ENCODE measurements around the gene MBLAC2. TPM values are rescaled to one million over a fixed set of nuclear protein-coding genes. Genes with fewer than 3 reads are reported as not detected.

The MBLAC2 gene
- polyA plus RNA-seq, 1 donor (not counting 4 experiments of a cell fraction or from before 2014, with no cell fraction given) = 4.6 TPM

DNA sequence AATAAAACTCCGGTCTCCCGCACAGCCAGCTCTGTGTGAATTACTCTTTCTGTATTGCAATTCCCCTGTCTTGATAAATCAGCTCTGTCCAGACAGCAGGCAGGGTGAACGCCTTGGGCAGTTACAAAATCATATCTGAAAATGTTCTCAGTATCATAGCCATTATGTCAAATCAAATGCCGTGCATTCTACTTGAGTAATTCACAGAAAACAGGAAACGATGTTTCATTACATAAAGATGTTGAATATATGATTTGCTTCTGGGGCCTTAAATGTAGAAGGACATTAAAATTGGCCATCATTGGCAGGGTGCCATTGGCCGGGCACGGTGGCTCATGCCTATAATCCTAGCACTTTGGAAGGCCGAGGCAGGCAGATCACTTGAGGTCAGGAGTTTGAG is 8.6 kb upstream of the MBLAC2 start:
- peaks cover 0 to 2% of the 10 kb centered on the region in 2 experiments for H3K36me3 ChIP-seq (ENCODE audit: control insufficient read depth in 2 of 2, extremely low read depth in 1 of 2, insufficient read depth in 2 of 2, low read length in 2 of 2)
- H3K4me1 ChIP-seq (ENCODE audit: control insufficient read depth, extremely low read depth, insufficient read depth, low read length) = no peaks in the 10 kb centered on the region
- no peak overlapping the region for H3K4me3 ChIP-seq (ENCODE audit: control insufficient read depth in 2 of 3, extremely low read depth in 1 of 3, insufficient read depth in 2 of 3, low read depth in 1 of 3, low read length in 3 of 3)
- no peaks in the 10 kb centered on the region for H3K27me3 ChIP-seq (ENCODE audit: control insufficient read depth, extremely low read depth, insufficient read depth, low read length)
- TF ChIP-seq, protein P1, sequence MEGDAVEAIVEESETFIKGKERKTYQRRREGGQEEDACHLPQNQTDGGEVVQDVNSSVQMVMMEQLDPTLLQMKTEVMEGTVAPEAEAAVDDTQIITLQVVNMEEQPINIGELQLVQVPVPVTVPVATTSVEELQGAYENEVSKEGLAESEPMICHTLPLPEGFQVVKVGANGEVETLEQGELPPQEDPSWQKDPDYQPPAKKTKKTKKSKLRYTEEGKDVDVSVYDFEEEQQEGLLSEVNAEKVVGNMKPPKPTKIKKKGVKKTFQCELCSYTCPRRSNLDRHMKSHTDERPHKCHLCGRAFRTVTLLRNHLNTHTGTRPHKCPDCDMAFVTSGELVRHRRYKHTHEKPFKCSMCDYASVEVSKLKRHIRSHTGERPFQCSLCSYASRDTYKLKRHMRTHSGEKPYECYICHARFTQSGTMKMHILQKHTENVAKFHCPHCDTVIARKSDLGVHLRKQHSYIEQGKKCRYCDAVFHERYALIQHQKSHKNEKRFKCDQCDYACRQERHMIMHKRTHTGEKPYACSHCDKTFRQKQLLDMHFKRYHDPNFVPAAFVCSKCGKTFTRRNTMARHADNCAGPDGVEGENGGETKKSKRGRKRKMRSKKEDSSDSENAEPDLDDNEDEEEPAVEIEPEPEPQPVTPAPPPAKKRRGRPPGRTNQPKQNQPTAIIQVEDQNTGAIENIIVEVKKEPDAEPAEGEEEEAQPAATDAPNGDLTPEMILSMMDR (optimal IDR thresholded peaks at IDR 0.05 in 1 of 3, IDR thresholded peaks at IDR 0.05 in 1 of 3, conservative IDR thresholded peaks at IDR 0.05 in 1 of 3; ENCODE audit: extremely low read depth in 1 of 3, insufficient read depth in 2 of 3, low read length in 3 of 3) = no peak
- no peak for TF ChIP-seq EZH2 (IDR thresholded peaks at IDR 0.05; ENCODE audit: low read length)
- no peak overlapping the region for H2AFZ ChIP-seq (ENCODE audit: control insufficient read depth, low read length)
- H3K4me2 ChIP-seq (ENCODE audit: control insufficient read depth, extremely low read depth, insufficient read depth, low read depth, low read length) = no peak overlapping the region
- H3K27ac ChIP-seq (ENCODE audit: control insufficient read depth, insufficient read depth, low read length) = no peak overlapping the region
- DNase-seq (ENCODE audit: low read depth, low spot score) = no peak
- H3K9me3 ChIP-seq (ENCODE audit: control insufficient read depth, low read depth, low read length) = no peaks in the 10 kb centered on the region
- no peak overlapping the region for H3K9ac ChIP-seq (ENCODE audit: control insufficient read depth, extremely low read depth, insufficient read depth, low read length)
- peaks cover 2% of the 10 kb centered on the region for H3K79me2 ChIP-seq (ENCODE audit: control insufficient read depth, insufficient read depth, low read length)
- H4K20me1 ChIP-seq (ENCODE audit: control insufficient read depth, extremely low read depth, insufficient read depth, low read length) = no peaks in the 10 kb centered on the region
- dilution Hi-C loops (cut with MboI; ENCODE audit: extremely low pct_ligation_motif_present, low sequenced_read_pairs) = no loop called here
- H3K9me1 ChIP-seq (ENCODE audit: control insufficient read depth, extremely low read depth, insufficient read depth, low read length) = no peaks in the 10 kb centered on the region
- FAIRE-seq = no peak

DNA sequence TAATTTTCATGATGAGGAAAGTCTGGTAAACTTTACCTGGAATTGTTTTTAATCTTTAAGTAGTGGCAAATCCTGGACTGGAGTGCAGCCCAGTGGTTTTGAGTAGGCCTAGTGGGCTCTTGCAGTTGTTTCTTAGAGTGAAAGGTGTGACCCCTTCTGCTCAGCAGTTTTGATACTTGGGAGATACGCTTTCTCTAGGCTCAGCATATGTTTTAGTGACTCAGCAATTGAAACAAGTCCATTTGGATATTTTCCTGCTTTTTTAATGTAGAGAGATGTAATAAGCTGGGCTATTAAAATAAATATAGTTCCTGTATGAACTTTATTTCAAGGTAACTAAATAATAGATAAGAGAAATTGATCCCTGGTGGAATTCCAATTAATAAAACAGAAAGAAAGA is 6.1 kb upstream of the MBLAC2 start:
- Histone ChIP-seq H3K9ac (ENCODE audit: control insufficient read depth, extremely low read depth, insufficient read depth, low read length) (no peak overlapping the region), H3K27me3 (ENCODE audit: control insufficient read depth, extremely low read depth, insufficient read depth, low read length) (no peaks in the 10 kb centered on the region), H4K20me1 (ENCODE audit: control insufficient read depth, extremely low read depth, insufficient read depth, low read length) (no peaks in the 10 kb centered on the region), H2AFZ (ENCODE audit: control insufficient read depth, low read length) (no peak overlapping the region), H3K79me2 (ENCODE audit: control insufficient read depth, insufficient read depth, low read length) (peaks cover 10% of the 10 kb centered on the region), H3K4me3 (ENCODE audit: control insufficient read depth in 2 of 3, extremely low read depth in 1 of 3, insufficient read depth in 2 of 3, low read depth in 1 of 3, low read length in 3 of 3) (no peak overlapping the region), H3K9me1 (ENCODE audit: control insufficient read depth, extremely low read depth, insufficient read depth, low read length) (no peaks in the 10 kb centered on the region), H3K4me2 (ENCODE audit: control insufficient read depth, extremely low read depth, insufficient read depth, low read depth, low read length) (no peak overlapping the region), H3K36me3 (ENCODE audit: control insufficient read depth in 2 of 2, extremely low read depth in 1 of 2, insufficient read depth in 2 of 2, low read length in 2 of 2) (no peaks in the 10 kb centered on the region), H3K4me1 (ENCODE audit: control insufficient read depth, extremely low read depth, insufficient read depth, low read length) (no peaks in the 10 kb centered on the region), H3K9me3 (ENCODE audit: control insufficient read depth, low read depth, low read length) (no peaks in the 10 kb centered on the region), H3K27ac (ENCODE audit: control insufficient read depth, insufficient read depth, low read length) (no peak overlapping the region)
- DNase-seq (ENCODE audit: low read depth, low spot score) (no peak), FAIRE-seq (no peak)
- TF ChIP-seq, protein P1 (optimal IDR thresholded peaks at IDR 0.05 in 1 of 3, IDR thresholded peaks at IDR 0.05 in 1 of 3, conservative IDR thresholded peaks at IDR 0.05 in 1 of 3; ENCODE audit: extremely low read depth in 1 of 3, insufficient read depth in 2 of 3, low read length in 3 of 3) = no peak
- no peak for TF ChIP-seq EZH2 (IDR thresholded peaks at IDR 0.05; ENCODE audit: low read length)
- dilution Hi-C loops (cut with MboI; ENCODE audit: extremely low pct_ligation_motif_present, low sequenced_read_pairs) = no loop called here
